DND-41 (cell line): ENCODE measurements around the gene SLC6A16.

Source experiments
- CTCF ChIP-seq: IDR thresholded peaks from 2 replicates; pipeline ENCODE4 v1.5.1; 2012; ENCODE audit warnings: borderline replicate concordance, low read length, moderate library complexity, mild to moderate bottlenecking; ENCODE audit not compliant: poor library complexity, severe bottlenecking; ENCODE audit errors: extremely low read depth
- EZH2 ChIP-seq: IDR thresholded peaks from 3 replicates; pipeline ENCODE4 v1.6.1; 2012; ENCODE audit warnings: borderline replicate concordance, low read depth, mild to moderate bottlenecking, moderate library complexity, low read length, inconsistent platforms; ENCODE audit not compliant: severe bottlenecking

DNA sequence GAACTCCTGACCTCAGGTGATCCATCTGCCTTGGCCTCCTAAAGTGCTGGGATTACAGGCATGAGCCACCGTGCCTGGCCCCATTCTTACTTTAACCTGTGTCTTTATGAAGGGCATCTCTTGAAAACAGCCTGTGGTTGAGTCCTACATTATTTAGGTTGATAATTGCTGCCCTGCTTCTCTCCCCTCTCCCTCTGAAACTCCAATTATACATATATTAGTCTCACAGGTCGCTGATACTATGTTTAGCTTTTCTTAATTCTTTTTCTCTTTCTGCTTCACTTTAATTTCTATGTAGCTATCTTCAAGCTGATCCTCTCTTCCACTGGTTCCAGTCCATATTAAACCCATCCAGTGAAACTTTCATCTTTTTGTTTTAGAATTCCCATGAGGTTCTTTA, 75.1 kb downstream of the SLC6A16 start:
- TF ChIP-seq CTCF (no peak), EZH2 (no peak)
